GM19463 (cell line): ENCODE results near the gene NAPEPLD.
"Not testable (repeated sequence)": the region's sequence is repeated elsewhere in the genome, so short reads cannot be mapped to it uniquely, and the experiment has no call there.

Experiments used
- ATAC-seq: cut with Tn5 transposase; IDR thresholded peaks from one replicate; pipeline ENCODE4 v1.9.1; 2021; ENCODE audit warnings: mild to moderate bottlenecking, moderate library complexity; ENCODE audit not compliant: unreplicated experiment

The NAPEPLD gene

DNA sequence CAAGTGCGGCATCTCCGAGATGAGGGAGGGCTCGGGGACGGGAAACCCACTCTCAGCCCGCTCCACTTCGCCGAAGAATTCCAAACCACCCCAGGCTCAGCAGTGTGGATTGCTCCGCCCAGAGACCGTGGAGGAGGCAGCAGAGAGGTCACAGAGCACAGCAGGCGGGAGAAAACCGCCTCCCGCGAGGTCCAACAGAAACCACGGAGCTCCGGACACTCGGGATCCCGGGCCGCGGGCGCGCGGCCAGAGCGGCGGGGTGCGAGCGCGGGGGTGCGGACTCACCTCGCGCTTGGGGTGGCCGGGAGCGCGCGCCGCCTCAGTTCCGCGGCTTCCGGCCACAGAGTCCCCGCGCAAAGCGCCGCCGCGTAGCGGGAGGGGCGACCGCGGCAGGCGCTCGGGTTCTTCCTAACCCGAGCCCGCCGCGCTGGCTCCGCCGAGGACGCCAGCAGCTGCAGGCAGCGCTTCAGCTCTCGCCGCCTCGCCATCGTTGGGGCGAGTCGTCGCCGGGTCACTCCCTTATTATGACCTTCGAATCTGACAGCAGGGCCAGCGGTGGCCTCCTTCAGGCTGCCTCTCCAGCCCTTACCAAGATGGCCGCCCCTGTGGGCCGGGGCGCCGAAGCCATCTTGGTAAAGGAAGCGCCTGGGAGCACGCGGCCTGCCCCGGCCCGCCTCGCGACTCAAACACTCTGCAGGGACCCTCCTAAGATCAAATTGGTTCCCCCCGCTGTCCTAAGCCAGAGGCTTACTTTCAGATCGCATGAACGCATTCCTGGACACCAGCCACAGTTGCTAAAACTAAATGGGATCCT is at the start of gene NAPEPLD:
TSS of gene NAPEPLD (minus strand) at position 106 of the 814 bp plus-strand sequence. CDS start 20,323 bp downstream, outside the sequence.
- ATAC-seq: peak; percentile 82

- not testable (repeated sequence) for ATAC-seq
Observed at GRCh38 chr7:103198079-103198478, 49.2 kb upstream of the NAPEPLD start.

- not testable (repeated sequence) for ATAC-seq
Observed at GRCh38 chr7:103195364-103195763, 46.5 kb upstream of the NAPEPLD start.

DNA sequence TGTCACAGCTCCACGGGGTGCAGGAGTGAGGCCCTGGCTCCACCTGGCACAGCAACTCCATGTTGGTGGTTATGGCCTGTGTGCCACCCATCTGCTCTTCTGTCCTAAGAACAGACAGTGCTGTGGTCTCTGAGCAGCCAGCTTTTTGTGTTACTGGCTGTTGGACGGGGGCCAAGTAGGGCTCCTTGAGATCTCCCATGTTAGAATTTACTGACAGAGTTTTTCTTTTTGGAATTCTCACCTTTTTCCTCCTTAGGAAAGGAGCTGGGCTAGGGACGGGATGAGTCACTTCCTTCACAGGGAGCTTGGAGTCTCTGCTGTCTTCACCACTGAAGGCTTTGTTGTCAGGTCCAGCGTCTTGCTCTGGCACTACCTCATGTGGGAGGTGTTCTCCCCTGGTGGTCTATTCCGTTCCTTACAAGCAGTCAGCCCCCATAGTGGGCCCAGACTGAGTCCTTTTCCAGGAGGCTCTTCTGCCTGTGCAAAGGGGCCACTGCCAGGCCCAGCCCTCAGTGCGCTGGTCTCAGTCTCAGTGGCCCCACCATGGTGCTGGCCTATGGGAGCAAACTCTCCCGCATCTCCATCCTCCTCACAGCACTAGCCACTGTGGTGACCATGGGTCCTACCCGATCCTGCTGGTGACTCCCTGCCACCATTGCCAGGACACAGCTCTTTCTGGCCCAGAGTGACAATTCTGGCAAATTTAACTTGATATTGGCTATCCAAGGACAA is 23.7 kb upstream of the NAPEPLD start:
- not testable (repeated sequence) for ATAC-seq

DNA sequence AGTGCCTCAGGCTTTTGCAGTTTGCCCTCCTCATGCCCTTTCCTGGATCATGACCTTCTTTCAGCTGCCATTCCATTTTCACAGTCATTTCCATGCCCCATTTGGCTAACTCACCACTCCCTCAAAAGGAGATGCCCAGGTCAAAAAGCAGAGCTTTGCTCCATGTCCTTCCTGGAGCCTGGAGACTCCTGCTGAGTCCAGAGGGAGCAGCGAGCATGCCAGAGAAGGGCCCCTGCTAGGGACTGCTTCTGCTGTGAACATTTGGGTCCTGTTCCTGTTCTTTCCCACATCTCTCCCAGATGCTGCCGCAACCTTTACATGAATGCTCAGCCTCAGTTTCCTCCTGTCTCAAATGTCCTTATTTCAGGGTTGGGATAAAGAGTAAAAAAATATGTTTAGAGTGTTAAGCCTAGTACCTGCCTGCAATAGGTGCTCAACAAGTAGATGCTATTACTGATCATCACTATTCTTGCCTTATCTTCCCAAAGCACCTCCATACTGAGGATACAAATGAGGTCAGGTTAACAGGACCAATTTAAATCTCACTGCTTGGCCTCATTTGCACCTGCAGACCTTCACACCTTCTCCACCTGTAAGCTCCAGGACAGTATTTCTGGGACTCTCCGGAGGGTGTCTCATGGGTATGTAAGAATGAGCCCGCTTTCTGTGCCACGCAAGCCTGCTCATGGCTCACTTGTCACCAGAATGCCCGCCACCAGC is 23.0 kb upstream of the NAPEPLD start:
- not testable (repeated sequence) for ATAC-seq

DNA sequence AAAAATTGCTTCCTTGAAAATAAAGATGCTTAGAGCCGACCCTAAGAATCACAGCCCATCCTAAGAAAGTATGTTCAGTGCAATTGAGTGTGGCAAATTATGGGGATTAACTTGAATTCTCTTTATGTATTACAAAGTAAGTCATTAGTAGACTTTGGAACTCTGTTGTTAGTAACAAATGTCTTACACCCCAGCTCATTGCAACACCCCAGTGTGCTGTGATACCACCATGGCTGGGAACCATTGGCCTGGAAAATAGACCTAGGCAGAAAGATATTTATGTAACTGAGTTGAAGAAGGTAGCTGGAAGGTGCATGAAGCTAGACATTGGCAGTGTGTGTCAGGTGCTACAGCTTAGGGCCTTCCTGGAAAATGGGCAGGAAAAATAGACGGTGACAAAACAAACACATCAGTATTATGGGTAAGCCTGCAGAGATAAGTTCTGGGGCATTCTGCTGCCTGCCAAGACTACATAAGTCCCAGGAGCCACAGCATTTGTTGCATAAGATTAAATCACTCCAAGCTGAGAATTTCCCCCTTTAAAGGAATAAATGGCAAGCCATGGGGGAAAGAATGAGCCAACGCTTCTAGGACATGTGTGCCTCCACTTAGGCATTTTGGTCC is 18.1 kb upstream of the NAPEPLD start:
- not testable (repeated sequence) for ATAC-seq

- ATAC-seq: not testable (repeated sequence)
Observed at GRCh38 chr7:103163087-103163825, 14.4 kb upstream of the NAPEPLD start.

GRCh38 chr7:103162641-103163040 is 13.7 kb upstream of the NAPEPLD start:
- ATAC-seq: not testable (repeated sequence)

GRCh38 chr7:103161998-103162616 is 13.2 kb upstream of the NAPEPLD start:
- ATAC-seq: not testable (repeated sequence)

GRCh38 chr7:103159072-103159471 is 10.2 kb upstream of the NAPEPLD start:
- ATAC-seq: not testable (repeated sequence)

- ATAC-seq: peak; percentile 87
Observed at GRCh38 chr7:103155331-103156024, 6.6 kb upstream of the NAPEPLD start.

DNA sequence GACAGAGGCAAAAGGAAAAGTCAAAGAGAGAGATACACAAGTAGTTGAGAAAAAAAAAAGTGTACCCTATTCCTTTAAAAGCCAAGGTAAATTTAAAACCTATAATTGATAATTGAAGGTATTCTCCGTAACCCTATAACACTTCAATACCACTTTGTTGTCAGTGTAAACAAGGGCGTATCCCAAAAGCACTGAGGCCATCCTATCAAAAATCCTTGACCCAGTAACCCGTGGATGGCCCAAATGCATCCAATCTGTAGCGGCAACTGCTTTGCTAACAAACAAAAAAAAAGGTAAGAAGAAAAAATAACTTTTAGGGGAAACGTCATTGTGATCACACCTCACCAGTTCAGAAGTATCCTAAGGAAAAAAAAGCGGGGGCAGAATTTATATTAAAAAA is 5.1 kb upstream of the NAPEPLD start:
- no peak for ATAC-seq

DNA sequence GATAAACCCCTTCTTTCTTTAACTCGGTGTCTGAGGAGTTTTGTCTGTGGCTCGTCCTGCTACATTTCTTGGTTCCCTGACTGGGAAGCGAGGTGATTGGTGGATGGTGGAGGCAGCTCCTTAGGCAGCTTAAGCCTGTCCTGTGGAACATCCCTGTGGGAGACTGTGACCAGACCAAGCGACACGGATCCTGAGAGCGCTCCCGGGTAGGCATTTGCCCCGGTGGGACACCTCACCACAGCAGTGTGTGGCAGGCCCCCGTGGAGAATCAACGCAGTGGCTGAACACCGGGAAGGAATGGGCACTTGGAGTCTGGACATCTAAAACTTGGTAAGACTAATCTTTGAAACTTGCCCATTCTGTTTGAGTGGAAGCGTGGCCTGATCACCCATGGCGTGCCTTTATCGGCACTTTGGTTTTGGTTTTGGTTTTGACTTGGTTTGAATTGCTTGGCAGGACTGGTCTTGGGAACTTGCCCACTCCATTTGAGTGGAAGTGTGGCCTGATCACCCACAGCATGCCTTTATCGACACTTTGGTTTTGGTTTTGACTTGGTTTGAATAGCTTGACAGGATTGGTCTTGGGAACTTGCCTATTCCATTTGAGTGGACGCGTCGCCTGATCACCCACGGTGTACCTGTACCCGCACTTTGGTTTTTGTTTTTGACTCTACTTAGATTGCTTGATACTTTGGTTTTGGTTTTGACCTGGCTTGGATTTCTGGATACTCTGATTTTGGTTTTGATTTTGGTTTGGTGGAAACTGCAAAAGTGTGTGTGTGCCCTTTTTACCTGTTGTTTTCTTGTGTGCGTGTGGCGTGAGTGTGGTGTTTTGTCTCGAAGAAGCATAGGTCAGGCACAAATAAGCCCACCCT is 4.1 kb upstream of the NAPEPLD start:
- ATAC-seq: not testable (repeated sequence)

- ATAC-seq: not testable (repeated sequence)
Observed at GRCh38 chr7:103151993-103152676, 3.2 kb upstream of the NAPEPLD start.

DNA sequence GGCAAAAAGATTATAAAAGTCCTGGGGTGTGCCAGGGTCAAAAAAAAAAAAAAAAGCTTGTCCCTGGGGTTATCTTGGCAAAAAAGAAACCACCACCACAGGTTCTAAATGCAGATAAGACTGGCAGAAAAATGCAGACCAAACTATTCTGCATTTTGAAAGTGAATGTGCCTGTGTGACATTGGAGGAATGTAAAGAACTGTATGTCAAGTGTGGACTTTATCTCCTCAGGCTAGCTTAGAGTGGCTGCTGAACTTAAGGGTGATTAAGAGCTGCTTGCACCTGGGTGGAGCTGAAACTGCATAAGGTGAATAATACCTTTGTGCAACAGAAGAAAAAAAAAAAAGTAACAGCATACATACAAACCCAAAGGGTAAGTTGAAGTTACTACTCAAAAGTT is 1.3 kb upstream of the NAPEPLD start:
- no peak for ATAC-seq

DNA sequence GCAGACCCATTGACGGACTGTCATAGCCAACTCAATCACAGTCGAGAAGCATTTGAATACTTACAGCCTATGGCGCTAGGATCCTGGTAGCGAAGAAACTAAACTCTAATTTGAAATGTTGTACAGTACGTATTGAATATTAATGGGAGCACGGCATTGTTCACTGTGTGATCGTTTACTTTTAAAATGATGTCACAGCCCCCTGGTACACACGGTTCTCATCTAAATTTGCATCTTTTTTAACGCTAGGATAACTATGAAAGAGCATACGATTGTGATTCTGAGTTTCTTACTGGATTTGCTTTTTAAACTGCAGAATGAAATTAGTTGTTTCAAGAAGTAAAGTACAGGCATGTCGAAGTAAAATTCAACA is 895 bp upstream of the NAPEPLD start:
- peak; percentile 8 for ATAC-seq

- ATAC-seq: no peak
Observed at GRCh38 chr7:103148131-103148993, 537 bp downstream of the NAPEPLD start.
